Stomach (tissue), 9 donors: Measurements from ENCODE around the gene TMEM72. TPM values are rescaled to one million over a fixed set of nuclear protein-coding genes. Genes with fewer than 3 reads are reported as not detected.

ENCODE experiments used
- DNase-seq, 2 donors: peaks; one replicate each; pipeline versions ENCODE4 v3.0.0 to v3.0.0-alpha.2; 2013 to 2019
- H3K27ac ChIP-seq, 5 donors: fragments of 200-600 bp in 4 of 5; sonication (generic) in 4 of 5; one replicate each; pipeline ENCODE4 v1.5.1; 2013 to 2019; ENCODE audit warnings: mild to moderate bottlenecking in 1 of 5, moderate library complexity in 1 of 5
- H3K27me3 ChIP-seq, 3 donors: fragments of 200-600 bp; sonication (generic); one replicate each; pipeline ENCODE4 v1.5.1; 2017 to 2019; ENCODE audit warnings: mixed run types in 1 of 3
- H3K36me3 ChIP-seq, 4 donors: fragments of 200-600 bp; sonication (generic); 1 replicate in 3 of 4; 2 replicates in 1 of 4; pipeline ENCODE4 v1.5.1; 2016 to 2019
- H3K4me1 ChIP-seq, 4 donors: fragments of 200-600 bp; sonication (generic); one replicate each; pipeline ENCODE4 v1.5.1; 2016 to 2019
- H3K4me3 ChIP-seq, 4 donors: fragments of 200-600 bp; sonication (generic) in 3 of 4; one replicate each; pipeline ENCODE4 v1.5.1; 2016 to 2019; ENCODE audit warnings: mild to moderate bottlenecking in 1 of 4
- H3K9me3 ChIP-seq, 4 donors: fragments of 200-600 bp; sonication (generic); one replicate each; pipeline ENCODE4 v1.5.1; 2016 to 2019
- CTCF ChIP-seq, 7 experiments: fragments of 450-650 bp in 4 of 7; fragments of 200-600 bp in 3 of 7; sonication (generic) in 3 of 7; IDR thresholded peaks; one replicate each; pipeline ENCODE4 v1.5.1; 2016 to 2019; ENCODE audit warnings: antibody characterized with exemption in 7 of 7, control low read depth in 2 of 7, mild to moderate bottlenecking in 1 of 7
- EP300 ChIP-seq: sonication (generic); formaldehyde crosslinking; IDR thresholded peaks from one replicate; pipeline ENCODE4 v1.6.1; 2017; ENCODE audit warnings: antibody characterized with exemption
- POLR2A ChIP-seq, 4 donors: fragments of 450-650 bp; IDR thresholded peaks; one replicate each; pipeline ENCODE4 v1.6.1; 2016; ENCODE audit warnings: antibody characterized with exemption in 4 of 4, control low read depth in 2 of 4, mild to moderate bottlenecking in 1 of 4, moderate library complexity in 1 of 4
- POLR2AphosphoS5 ChIP-seq, 3 donors: sonication (generic); formaldehyde crosslinking; IDR thresholded peaks; one replicate each; pipeline ENCODE4 v1.6.1; 2016; ENCODE audit warnings: antibody characterized with exemption in 3 of 3
- WGBS, 5 donors: extraction: QIAGEN DNeasy Blood & Tissue Kit in 3 of 5; methylation state at CpG; one replicate each; pipeline versions ENCODE4 v1.1.5 to v1.1.7; 2013 to 2018; 5-methylcytosine and 5-hydroxymethylcytosine counted together
- intact Hi-C: fragments of 100-400 bp; cut with DNase I; formaldehyde crosslinking; loops from one replicate; pipeline ENCODE4 v1.15.1; 2023; ENCODE audit warnings: low total_unique reads
- polyA plus RNA-seq, 3 donors: library from polyadenylated mRNA; stranded (reverse); fragments of 200-250 nt; gene quantifications; one replicate each; pipeline ENCODE4 v1.2.3, GENCODE V29; 2013
- total RNA-seq, 5 donors: library from RNA; depleted of rRNA; stranded (reverse); fragments of >200 nt; gene quantifications; one replicate each; pipeline versions ENCODE4 v1.1.0 to v1.2.3, GENCODE V29; 2014 to 2016
- donor health status: healthy with polysubstance abuse.
- donor health status: Bipolar disorder and iron deficiency.
- donor health status: healthy.

TMEM72 gene
- total and polyA plus RNA-seq, 8 donors = 0.13 to 30.4 (median 1.3) TPM; not detected in 5

- TF ChIP-seq POLR2AphosphoS5 (IDR thresholded peaks at IDR 0.05) = no peak
- TF ChIP-seq POLR2A (IDR thresholded peaks at IDR 0.05) = no peak
- TF ChIP-seq CTCF (IDR thresholded peaks at IDR 0.05) = no peak
- no peak for TF ChIP-seq EP300
- Histone ChIP-seq H3K27me3 (no peaks in the 10 kb centered on the region), H3K4me3 (no peak overlapping the region), H3K9me3 (no peaks in the 10 kb centered on the region), H3K27ac (no peak overlapping the region), H3K36me3 (no peaks in the 10 kb centered on the region), H3K4me1 (peaks cover 11 to 33% (median 19%) of the 10 kb centered on the region in 4 donors)
- no peak for DNase-seq
- WGBS, 5 donors = 91 to 96% (median 93%) methylated on average over 7 of the region's 7 CpGs
- intact Hi-C loops = no loop called here
Measured at GRCh38 chr10:44907556-44907955, 3.6 kb upstream of the TMEM72 start.

- intact Hi-C loops = no loop called here
- peak in 1 of 2 donors; percentile 71 for DNase-seq
- Histone ChIP-seq H3K4me3 (no peak overlapping the region), H3K27me3 (no peaks in the 10 kb centered on the region), H3K9me3 (no peaks in the 10 kb centered on the region), H3K36me3 (no peaks in the 10 kb centered on the region), H3K27ac (no peak overlapping the region), H3K4me1 (peaks cover 11 to 37% (median 19%) of the 10 kb centered on the region in 4 donors)
- TF ChIP-seq EP300 = no peak
- TF ChIP-seq POLR2A (IDR thresholded peaks at IDR 0.05) = no peak
- TF ChIP-seq CTCF (IDR thresholded peaks at IDR 0.05) = no peak
- TF ChIP-seq POLR2AphosphoS5 (IDR thresholded peaks at IDR 0.05) = no peak
- 65 to 80% (median 70%) methylated on average over 10 of the region's 10 CpGs for WGBS, 5 donors
Measured at GRCh38 chr10:44908066-44908749, 2.9 kb upstream of the TMEM72 start.

GRCh38 chr10:44908936-44909630 is 2.1 kb upstream of the TMEM72 start:
- 53 to 69% (median 67%) methylated on average over 7 of the region's 7 CpGs for WGBS, 5 donors
- Histone ChIP-seq H3K27ac (no peak overlapping the region), H3K9me3 (no peaks in the 10 kb centered on the region), H3K36me3 (no peaks in the 10 kb centered on the region), H3K27me3 (no peaks in the 10 kb centered on the region), H3K4me1 (peaks cover 11 to 46% (median 24%) of the 10 kb centered on the region in 4 donors), H3K4me3 (no peak overlapping the region)
- DNase-seq = no peak
- intact Hi-C loops = no loop called here
- no peak for TF ChIP-seq POLR2A (IDR thresholded peaks at IDR 0.05)
- TF ChIP-seq CTCF (IDR thresholded peaks at IDR 0.05) = no peak
- TF ChIP-seq EP300 = no peak
- TF ChIP-seq POLR2AphosphoS5 (IDR thresholded peaks at IDR 0.05) = no peak

- DNase-seq = no peak
- no peak for TF ChIP-seq EP300
- TF ChIP-seq POLR2AphosphoS5 (IDR thresholded peaks at IDR 0.05) = no peak
- no peak for TF ChIP-seq CTCF (IDR thresholded peaks at IDR 0.05)
- TF ChIP-seq POLR2A (IDR thresholded peaks at IDR 0.05) = no peak
- Histone ChIP-seq H3K4me3 (no peak overlapping the region), H3K4me1 (peaks cover 11 to 52% (median 27%) of the 10 kb centered on the region in 4 donors), H3K27me3 (no peaks in the 10 kb centered on the region), H3K36me3 (no peaks in the 10 kb centered on the region), H3K9me3 (no peaks in the 10 kb centered on the region), H3K27ac (peak overlapping the region in 1 of 5 donors; percentile 69)
- 76 to 87% (median 82%) methylated on average over 1 of the region's 1 CpG for WGBS, 5 donors
- intact Hi-C loops = no loop called here
Measured at GRCh38 chr10:44909910-44910309, 1.2 kb upstream of the TMEM72 start.
